Measurements from ENCODE around the gene ETV1. TPM values are rescaled to one million over a fixed set of nuclear protein-coding genes. Genes with fewer than 3 reads are reported as not detected.

The ETV1 gene
- total and polyA plus RNA-seq, 9 of the 15 experiments (the other 6 are each of a cell fraction or from before 2014, with no cell fraction given), result 7.2 to 27.4 (median 14.0) TPM

DNA sequence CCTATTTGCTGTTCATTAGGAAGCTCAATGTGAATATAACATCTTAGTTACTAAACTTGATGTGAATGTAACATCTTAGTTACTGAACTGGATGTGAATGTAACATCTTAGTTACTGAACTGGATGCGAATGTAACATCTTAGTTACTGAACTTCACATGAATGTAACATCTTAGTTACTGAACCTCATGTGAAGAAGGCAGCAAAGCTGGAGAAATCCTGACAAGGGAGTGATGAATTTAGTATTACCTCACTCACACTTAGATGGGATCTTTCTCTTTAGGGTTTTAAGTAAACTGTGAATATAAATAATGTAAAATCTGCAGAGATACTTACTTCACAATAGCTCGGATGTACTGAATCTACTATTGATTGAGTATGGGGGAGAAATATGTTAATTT lies 73.6 kb downstream of the ETV1 start:
- FAIRE-seq (no peak), DNase-seq (ENCODE audit: extremely low read depth in 1 of 4, low spot score in 3 of 4) (no peak), ATAC-seq (no peak)
- TF ChIP-seq, protein P1, sequence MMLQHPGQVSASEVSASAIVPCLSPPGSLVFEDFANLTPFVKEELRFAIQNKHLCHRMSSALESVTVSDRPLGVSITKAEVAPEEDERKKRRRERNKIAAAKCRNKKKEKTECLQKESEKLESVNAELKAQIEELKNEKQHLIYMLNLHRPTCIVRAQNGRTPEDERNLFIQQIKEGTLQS (IDR thresholded peaks at IDR 0.05), result no peak
- TF ChIP-seq, protein P1 (CRISPR knock-in tag; conservative IDR thresholded peaks at IDR 0.05), result no peak
- TF ChIP-seq IRF2 (CRISPR knock-in tag; IDR thresholded peaks at IDR 0.05), result no peak
- in situ Hi-C loops (cut with MboI) (no loop called here), intact Hi-C loops (cut with micrococcal nuclease) (no loop called here)
- ChIA-PET CTCF (ENCODE audit: low intra/inter-chr PET ratio) (no interaction called here), POLR2A (no interaction called here)
- H3K9me3 ChIP-seq (replicated peaks; ENCODE audit: control insufficient read depth, insufficient read depth, low read depth, low read length), result no peaks in the 10 kb centered on the region
- no peak overlapping the region for H2AFZ ChIP-seq (ENCODE audit: low read depth, low read length)
- no TSS peak for BruUV-seq (replicated peaks)
- no peaks in the 10 kb centered on the region for H3K9me1 ChIP-seq (ENCODE audit: control insufficient read depth, insufficient read depth, low read length)
- H3K36me3 ChIP-seq (ENCODE audit: control insufficient read depth, insufficient read depth, low read length), result no peaks in the 10 kb centered on the region
- peaks cover 0 to 5% of the 10 kb centered on the region in 2 experiments; a peak in 2 of 5 replicates for H3K4me1 ChIP-seq (replicated peaks in 1 of 2; ENCODE audit: control insufficient read depth in 2 of 2, insufficient read depth in 2 of 2, low read length in 2 of 2)
- no peak overlapping the region for H3K27ac ChIP-seq (ENCODE audit: extremely low read depth, low read depth, low read length)
- H3K4me2 ChIP-seq (ENCODE audit: insufficient read depth, low read length), result no peak overlapping the region
- no peak overlapping the region for H3K4me3 ChIP-seq
- 29% methylated on average over 2 of the region's 2 CpGs for WGBS (ENCODE audit: insufficient coverage, low coverage, missing lambda C conversion rate)
- H3K27me3 ChIP-seq (ENCODE audit: control insufficient read depth in 2 of 2, insufficient read depth in 2 of 2, low read length in 2 of 2), result no peaks in the 10 kb centered on the region
- H3K9ac ChIP-seq (ENCODE audit: insufficient read depth in 1 of 2, low read depth in 2 of 2, low read length in 2 of 2), result no peak overlapping the region
- no peaks in the 10 kb centered on the region for H4K20me1 ChIP-seq (replicated peaks; ENCODE audit: control insufficient read depth, insufficient read depth, low read length)
- H3K79me2 ChIP-seq (ENCODE audit: control insufficient read depth, insufficient read depth, low read length), result no peaks in the 10 kb centered on the region

DNA sequence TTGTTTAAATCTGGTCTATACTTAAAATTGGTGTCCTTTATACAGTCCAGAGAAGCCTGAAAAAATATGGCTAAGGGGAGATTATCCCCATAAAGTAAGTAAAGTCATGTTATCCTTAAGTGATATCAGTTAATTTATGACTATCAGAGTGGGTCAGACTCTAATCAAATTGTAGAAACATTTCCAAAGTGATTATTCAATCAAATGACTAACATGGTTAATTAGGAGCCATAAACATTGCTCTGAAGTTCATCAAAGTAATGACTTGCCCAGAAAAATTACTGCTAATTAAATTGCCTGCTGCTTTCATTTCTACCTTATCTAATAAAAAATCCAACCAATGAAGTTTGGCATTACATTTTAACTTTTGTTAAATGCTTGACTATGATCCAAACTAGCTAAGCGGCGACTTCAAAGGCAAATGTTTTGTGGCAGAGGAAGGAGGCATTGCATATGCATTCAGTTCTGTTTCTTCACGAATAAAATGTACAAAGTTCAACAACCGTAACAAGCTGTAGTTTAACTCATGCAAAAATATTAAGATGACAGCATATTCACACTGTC lies 76.7 kb downstream of the ETV1 start:
- DNase-seq (ENCODE audit: extremely low read depth in 1 of 4, low spot score in 3 of 4) (no peak), ATAC-seq (no peak), FAIRE-seq (no peak)
- no peak overlapping the region for H3K4me3 ChIP-seq
- H3K36me3 ChIP-seq (ENCODE audit: control insufficient read depth, insufficient read depth, low read length), result 0 out of 3 replicates have a peak, but pooled peaks cover 4% of the 10 kb centered on the region
- no peak overlapping the region for H3K27ac ChIP-seq (ENCODE audit: extremely low read depth, low read depth, low read length)
- H3K9me1 ChIP-seq (ENCODE audit: control insufficient read depth, insufficient read depth, low read length), result no peaks in the 10 kb centered on the region
- no peaks in the 10 kb centered on the region for H3K79me2 ChIP-seq (ENCODE audit: control insufficient read depth, insufficient read depth, low read length)
- POLR2A ChIA-PET, result no interaction called here
- H2AFZ ChIP-seq (ENCODE audit: low read depth, low read length), result no peak overlapping the region
- H3K27me3 ChIP-seq (ENCODE audit: control insufficient read depth in 2 of 2, insufficient read depth in 2 of 2, low read length in 2 of 2), result no peaks in the 10 kb centered on the region
- H3K9ac ChIP-seq (ENCODE audit: insufficient read depth in 1 of 2, low read depth in 2 of 2, low read length in 2 of 2), result no peak overlapping the region
- BruUV-seq (replicated peaks), result no TSS peak
- no peaks in the 10 kb centered on the region for H3K9me3 ChIP-seq (replicated peaks; ENCODE audit: control insufficient read depth, insufficient read depth, low read depth, low read length)
- H3K4me2 ChIP-seq (ENCODE audit: insufficient read depth, low read length), result no peak overlapping the region
- no peaks in the 10 kb centered on the region for H3K4me1 ChIP-seq (replicated peaks in 1 of 2; ENCODE audit: control insufficient read depth in 2 of 2, insufficient read depth in 2 of 2, low read length in 2 of 2)
- H4K20me1 ChIP-seq (replicated peaks; ENCODE audit: control insufficient read depth, insufficient read depth, low read length), result no peaks in the 10 kb centered on the region
- CTCF ChIA-PET (ENCODE audit: low intra/inter-chr PET ratio), result no interaction called here
- intact Hi-C loops (cut with micrococcal nuclease), result no loop called here
- WGBS (ENCODE audit: insufficient coverage, low coverage, missing lambda C conversion rate), result 75% methylated on average over 4 of the region's 4 CpGs
- in situ Hi-C loops (cut with MboI), result no loop called here
- TF ChIP-seq RB1 (IDR thresholded peaks at IDR 0.05; ENCODE audit: low read depth) (no peak), MYBL2 (IDR thresholded peaks at IDR 0.05; ENCODE audit: low read depth) (no peak), MYBL2 (CRISPR knock-in tag; IDR thresholded peaks at IDR 0.05; ENCODE audit: borderline replicate concordance) (no peak), HDAC2 (IDR thresholded peaks at IDR 0.05) (no peak), LARP7 (IDR thresholded peaks at IDR 0.05) (no peak), NRF1 (conservative IDR thresholded peaks at IDR 0.05 in 1 of 2, IDR thresholded peaks at IDR 0.05 in 1 of 2) (no peak)
- TF ChIP-seq, protein P2, sequence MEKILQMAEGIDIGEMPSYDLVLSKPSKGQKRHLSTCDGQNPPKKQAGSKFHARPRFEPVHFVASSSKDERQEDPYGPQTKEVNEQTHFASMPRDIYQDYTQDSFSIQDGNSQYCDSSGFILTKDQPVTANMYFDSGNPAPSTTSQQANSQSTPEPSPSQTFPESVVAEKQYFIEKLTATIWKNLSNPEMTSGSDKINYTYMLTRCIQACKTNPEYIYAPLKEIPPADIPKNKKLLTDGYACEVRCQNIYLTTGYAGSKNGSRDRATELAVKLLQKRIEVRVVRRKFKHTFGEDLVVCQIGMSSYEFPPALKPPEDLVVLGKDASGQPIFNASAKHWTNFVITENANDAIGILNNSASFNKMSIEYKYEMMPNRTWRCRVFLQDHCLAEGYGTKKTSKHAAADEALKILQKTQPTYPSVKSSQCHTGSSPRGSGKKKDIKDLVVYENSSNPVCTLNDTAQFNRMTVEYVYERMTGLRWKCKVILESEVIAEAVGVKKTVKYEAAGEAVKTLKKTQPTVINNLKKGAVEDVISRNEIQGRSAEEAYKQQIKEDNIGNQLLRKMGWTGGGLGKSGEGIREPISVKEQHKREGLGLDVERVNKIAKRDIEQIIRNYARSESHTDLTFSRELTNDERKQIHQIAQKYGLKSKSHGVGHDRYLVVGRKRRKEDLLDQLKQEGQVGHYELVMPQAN (IDR thresholded peaks at IDR 0.05; ENCODE audit: borderline replicate concordance), result no peak
- TF ChIP-seq, protein P3, sequence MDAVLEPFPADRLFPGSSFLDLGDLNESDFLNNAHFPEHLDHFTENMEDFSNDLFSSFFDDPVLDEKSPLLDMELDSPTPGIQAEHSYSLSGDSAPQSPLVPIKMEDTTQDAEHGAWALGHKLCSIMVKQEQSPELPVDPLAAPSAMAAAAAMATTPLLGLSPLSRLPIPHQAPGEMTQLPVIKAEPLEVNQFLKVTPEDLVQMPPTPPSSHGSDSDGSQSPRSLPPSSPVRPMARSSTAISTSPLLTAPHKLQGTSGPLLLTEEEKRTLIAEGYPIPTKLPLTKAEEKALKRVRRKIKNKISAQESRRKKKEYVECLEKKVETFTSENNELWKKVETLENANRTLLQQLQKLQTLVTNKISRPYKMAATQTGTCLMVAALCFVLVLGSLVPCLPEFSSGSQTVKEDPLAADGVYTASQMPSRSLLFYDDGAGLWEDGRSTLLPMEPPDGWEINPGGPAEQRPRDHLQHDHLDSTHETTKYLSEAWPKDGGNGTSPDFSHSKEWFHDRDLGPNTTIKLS (IDR thresholded peaks at IDR 0.05; ENCODE audit: borderline replicate concordance, low read depth), result no peak
